NOMO-1 (cell line): ENCODE measurements around the gene CDC42SE2.
A peak's percentile ranks its signal among the peaks of the same experiment; 100 is the strongest.
"Not testable (repeated sequence)": the region's sequence is repeated elsewhere in the genome, so short reads cannot be mapped to it uniquely, and the experiment has no call there.

Experiments used
- DNase-seq, 2 experiments: peaks; one replicate each; lab custom pipeline; 2025; ENCODE audit not compliant: unreplicated experiment in 2 of 2; lab: John Stamatoyannopoulos, UW

Gene CDC42SE2

GRCh38 chr5:131246504-131246903 is 17.3 kb upstream of the CDC42SE2 start:
- DNase-seq: no peak

- no peak for DNase-seq
Measured at GRCh38 chr5:131250751-131251475, 12.9 kb upstream of the CDC42SE2 start.

- peak; percentile 90 to 98 for DNase-seq
Measured at GRCh38 chr5:131252824-131253171, 11.1 kb upstream of the CDC42SE2 start.

GRCh38 chr5:131254025-131254424 is 9.8 kb upstream of the CDC42SE2 start:
- DNase-seq: not testable (repeated sequence)

GRCh38 chr5:131254741-131255140 is 9.1 kb upstream of the CDC42SE2 start:
- DNase-seq: no peak

GRCh38 chr5:131256507-131256823 is 7.4 kb upstream of the CDC42SE2 start:
- DNase-seq: no peak

GRCh38 chr5:131258733-131259132 is 5.1 kb upstream of the CDC42SE2 start:
- DNase-seq: no peak

- no peak for DNase-seq
Measured at GRCh38 chr5:131259326-131259725, 4.5 kb upstream of the CDC42SE2 start.

GRCh38 chr5:131260895-131261294 is 3.0 kb upstream of the CDC42SE2 start:
- no peak for DNase-seq

GRCh38 chr5:131261483-131261882 is 2.4 kb upstream of the CDC42SE2 start:
- no peak for DNase-seq

GRCh38 chr5:131262953-131263541 is 806 bp upstream of the CDC42SE2 start:
- DNase-seq: peak; percentile 30 to 47

GRCh38 chr5:131264451-131265099 is 722 bp downstream of the CDC42SE2 start:
- DNase-seq: peak in 1 of 2 experiments; percentile 25

- DNase-seq: peak; percentile 66 to 85
Measured at GRCh38 chr5:131265311-131265803, 1.5 kb downstream of the CDC42SE2 start.

GRCh38 chr5:131266370-131267060 is 2.7 kb downstream of the CDC42SE2 start:
- DNase-seq: no peak

- DNase-seq: no peak
Measured at GRCh38 chr5:131268758-131269370, 5.0 kb downstream of the CDC42SE2 start.

- DNase-seq: no peak
Measured at GRCh38 chr5:131270809-131271208, 7.0 kb downstream of the CDC42SE2 start.

GRCh38 chr5:131271888-131272287 is 8.0 kb downstream of the CDC42SE2 start:
- not testable (repeated sequence) for DNase-seq

- DNase-seq: no peak
Measured at GRCh38 chr5:131272307-131272706, 8.5 kb downstream of the CDC42SE2 start.

- DNase-seq: no peak
Measured at GRCh38 chr5:131272724-131273123, 8.9 kb downstream of the CDC42SE2 start.

- no peak for DNase-seq
Measured at GRCh38 chr5:131274326-131275063, 10.6 kb downstream of the CDC42SE2 start.
